Stimulated activated CD8-positive, alpha-beta memory T cell treated with anti-CD3 and anti-CD28 coated beads, Interleukin-15, amount 100 ng/mL, for 4 hours (primary cell): ENCODE measurements around the gene SLC9A9.

Source experiments
- DNase-seq, 2 donors: peaks; one replicate each; pipeline ENCODE4 v3.0.0-alpha.2; 2020; ENCODE audit warnings: low read depth in 2 of 2

Gene SLC9A9

GRCh38 chr3:143247073-143247472, 601.2 kb downstream of the SLC9A9 start:
- DNase-seq, result no peak

GRCh38 chr3:143245692-143246091, 602.6 kb downstream of the SLC9A9 start:
- DNase-seq, result no peak

GRCh38 chr3:143244516-143245063, 603.7 kb downstream of the SLC9A9 start:
- no peak for DNase-seq

GRCh38 chr3:143243686-143244085, 604.6 kb downstream of the SLC9A9 start:
- DNase-seq, result no peak

GRCh38 chr3:143242691-143243090, 605.6 kb downstream of the SLC9A9 start:
- no peak for DNase-seq

- DNase-seq, result no peak
These were observed 606.2 kb downstream of the SLC9A9 start for GRCh38 chr3:143242101-143242500.

- DNase-seq, result no peak
These were observed 606.8 kb downstream of the SLC9A9 start for GRCh38 chr3:143241481-143241951.

- no peak for DNase-seq
These were observed 607.4 kb downstream of the SLC9A9 start for GRCh38 chr3:143240886-143241285.

GRCh38 chr3:143239031-143239430, 609.2 kb downstream of the SLC9A9 start:
- no peak for DNase-seq

- DNase-seq, result no peak
These were observed 611.1 kb downstream of the SLC9A9 start for GRCh38 chr3:143237077-143237627.

GRCh38 chr3:143236226-143236964, 611.9 kb downstream of the SLC9A9 start:
- no peak for DNase-seq

- no peak for DNase-seq
These were observed 612.6 kb downstream of the SLC9A9 start for GRCh38 chr3:143235614-143236204.

- DNase-seq, result no peak
These were observed 613.7 kb downstream of the SLC9A9 start for GRCh38 chr3:143234526-143234925.

- no peak for DNase-seq
These were observed 615.3 kb downstream of the SLC9A9 start for GRCh38 chr3:143232981-143233380.

GRCh38 chr3:143228405-143228804, 619.9 kb downstream of the SLC9A9 start:
- no peak for DNase-seq

- DNase-seq, result no peak
These were observed 621.5 kb downstream of the SLC9A9 start for GRCh38 chr3:143226678-143227291.

- DNase-seq, result no peak
These were observed 623.6 kb downstream of the SLC9A9 start for GRCh38 chr3:143224716-143225115.

- no peak for DNase-seq
These were observed 625.3 kb downstream of the SLC9A9 start for GRCh38 chr3:143222981-143223380.

GRCh38 chr3:143222505-143222904, 625.8 kb downstream of the SLC9A9 start:
- no peak for DNase-seq

- no peak for DNase-seq
These were observed 626.8 kb downstream of the SLC9A9 start for GRCh38 chr3:143221446-143221845.

- DNase-seq, result no peak
These were observed 627.5 kb downstream of the SLC9A9 start for GRCh38 chr3:143220741-143221140.

- DNase-seq, result no peak
These were observed 630.0 kb downstream of the SLC9A9 start for GRCh38 chr3:143218166-143218835.
